Forelimb muscle (tissue), 1 donor: ENCODE data around the gene PDCD1. TPM values are rescaled to one million over a fixed set of nuclear protein-coding genes. Genes with fewer than 3 reads are reported as not detected.
"Not testable (repeated sequence)": the region's sequence is repeated elsewhere in the genome, so short reads cannot be mapped to it uniquely, and the experiment has no call there.

Experiments used
- DNase-seq: peaks from one replicate; pipeline ENCODE4 v3.0.0-alpha.2; 2013; ENCODE audit warnings: low read depth
- polyA plus RNA-seq: library from polyadenylated mRNA; unstranded; fragments of 120-200 nt; gene quantifications from one replicate; pipeline ENCODE4 v1.2.1, GENCODE V29; 2013; ENCODE audit not compliant: insufficient read length

Gene PDCD1
- polyA plus RNA-seq, 1 donor = 0.13 TPM

GRCh38 chr2:241877989-241878970 lies 19.6 kb upstream of the PDCD1 start:
- no peak for DNase-seq

DNA sequence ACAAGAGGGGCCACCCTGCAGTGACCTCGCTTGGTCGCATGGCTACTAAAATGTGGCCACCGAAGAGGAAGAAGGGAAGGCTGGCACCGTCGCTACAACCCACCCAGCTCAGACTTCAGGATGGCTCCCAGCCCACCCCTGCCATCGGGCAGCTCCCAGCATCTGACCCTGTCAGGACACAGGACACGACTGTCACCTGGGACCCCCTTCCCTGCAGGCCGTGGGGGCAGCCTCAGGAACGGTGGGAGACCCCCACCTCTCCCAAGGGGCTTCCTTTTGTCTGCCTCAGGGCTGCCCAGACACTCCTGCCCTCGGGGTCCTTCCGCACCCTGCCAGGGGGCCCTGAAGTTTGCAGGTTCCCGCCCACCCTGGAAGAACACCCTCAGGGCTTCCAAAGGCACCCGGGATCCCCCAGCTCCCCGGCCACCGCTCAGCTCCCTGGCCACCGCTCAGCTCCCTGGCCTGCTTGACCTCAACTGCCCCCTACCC lies 18.5 kb upstream of the PDCD1 start:
- DNase-seq = no peak

DNA sequence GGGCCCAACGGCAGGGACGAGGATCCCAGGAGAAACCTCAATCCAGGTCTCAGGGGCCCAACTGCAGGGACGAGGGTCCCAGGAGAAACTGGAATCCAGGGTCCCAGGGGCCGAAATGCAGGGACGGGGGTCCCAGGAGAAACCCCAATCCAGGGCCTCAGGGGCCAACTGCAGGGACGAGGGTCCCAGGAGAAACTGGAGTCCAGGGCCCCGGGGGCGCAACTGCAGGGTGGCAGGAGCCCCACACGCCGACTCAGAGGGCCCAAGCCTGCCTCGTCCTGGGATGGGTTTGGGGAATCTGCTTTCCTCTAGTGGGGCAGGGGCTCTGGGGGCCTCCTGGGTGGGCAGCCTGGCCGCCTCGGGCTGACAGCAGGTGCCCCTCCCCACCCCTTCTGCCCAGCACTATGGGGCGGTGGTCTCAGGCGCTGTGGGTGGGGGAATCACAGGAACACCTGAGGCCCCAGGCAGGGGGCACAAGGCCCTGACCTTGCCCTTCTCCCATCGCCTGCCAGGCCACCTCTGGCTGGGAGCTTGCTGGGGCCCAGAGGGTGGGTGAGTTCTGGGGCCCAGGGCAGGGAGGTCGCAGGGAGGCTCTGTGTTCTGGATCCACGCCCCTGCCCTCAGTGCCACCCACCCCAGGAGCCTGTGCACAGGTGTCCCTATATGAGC lies 18.0 kb upstream of the PDCD1 start:
- DNase-seq = no peak

GRCh38 chr2:241875754-241876527 lies 17.2 kb upstream of the PDCD1 start:
- DNase-seq = not testable (repeated sequence)

GRCh38 chr2:241874277-241874925 lies 15.7 kb upstream of the PDCD1 start:
- DNase-seq = no peak

DNA sequence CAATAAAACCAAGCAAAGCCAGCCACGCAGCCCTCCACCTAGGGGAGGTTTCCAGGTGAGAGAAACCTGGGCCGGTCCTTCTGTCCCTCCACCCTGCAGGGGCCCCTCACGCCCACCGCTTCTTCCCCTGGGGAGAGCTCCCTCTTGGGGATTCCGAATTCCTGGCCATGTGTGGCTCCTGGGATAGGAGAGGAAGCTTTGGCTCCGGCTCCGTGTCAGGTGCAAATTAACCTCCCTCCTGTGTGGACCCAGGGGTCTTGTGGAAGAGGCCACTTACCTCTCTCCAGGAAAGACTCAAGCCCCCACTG lies 15.1 kb upstream of the PDCD1 start:
- no peak for DNase-seq

DNA sequence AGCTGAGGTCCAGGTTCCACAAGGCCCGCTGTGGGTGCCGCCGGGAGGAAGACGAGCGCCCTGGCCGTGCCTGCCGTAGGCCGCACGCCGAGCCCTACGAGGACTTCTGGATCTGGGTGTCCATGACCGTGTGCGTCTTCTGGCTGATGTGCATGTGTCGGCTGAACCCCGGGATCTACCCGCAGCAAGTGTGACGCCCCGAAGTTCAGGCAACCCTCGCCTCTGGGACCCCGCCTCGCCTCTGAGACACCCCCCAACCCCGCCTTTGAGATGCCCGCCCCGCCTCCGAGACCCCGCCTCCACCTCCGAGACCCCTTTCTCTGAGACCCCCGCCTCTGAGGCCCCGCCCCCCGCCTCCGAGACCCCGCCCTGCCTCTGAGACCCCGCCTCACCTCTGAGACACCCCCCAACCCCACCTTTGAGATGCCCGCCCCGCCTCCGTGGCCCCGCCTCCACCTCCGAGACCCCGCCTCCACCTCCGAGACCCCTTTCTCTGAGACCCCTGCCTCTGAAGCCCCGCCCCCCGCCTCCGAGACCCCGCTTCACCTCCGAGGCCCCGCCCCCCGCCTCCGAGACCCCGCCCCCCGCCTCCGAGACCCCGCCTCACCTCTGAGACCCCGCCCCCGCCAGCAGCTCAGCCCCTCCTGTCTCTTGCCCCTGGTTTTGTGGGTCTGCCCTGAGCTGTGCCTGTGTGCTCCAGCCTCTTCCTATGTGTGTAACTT lies 14.5 kb upstream of the PDCD1 start:
- DNase-seq = no peak

- no peak for DNase-seq
Observed at GRCh38 chr2:241872313-241872642, 13.6 kb upstream of the PDCD1 start.

GRCh38 chr2:241871538-241872312 lies 13.0 kb upstream of the PDCD1 start:
- no peak for DNase-seq

DNA sequence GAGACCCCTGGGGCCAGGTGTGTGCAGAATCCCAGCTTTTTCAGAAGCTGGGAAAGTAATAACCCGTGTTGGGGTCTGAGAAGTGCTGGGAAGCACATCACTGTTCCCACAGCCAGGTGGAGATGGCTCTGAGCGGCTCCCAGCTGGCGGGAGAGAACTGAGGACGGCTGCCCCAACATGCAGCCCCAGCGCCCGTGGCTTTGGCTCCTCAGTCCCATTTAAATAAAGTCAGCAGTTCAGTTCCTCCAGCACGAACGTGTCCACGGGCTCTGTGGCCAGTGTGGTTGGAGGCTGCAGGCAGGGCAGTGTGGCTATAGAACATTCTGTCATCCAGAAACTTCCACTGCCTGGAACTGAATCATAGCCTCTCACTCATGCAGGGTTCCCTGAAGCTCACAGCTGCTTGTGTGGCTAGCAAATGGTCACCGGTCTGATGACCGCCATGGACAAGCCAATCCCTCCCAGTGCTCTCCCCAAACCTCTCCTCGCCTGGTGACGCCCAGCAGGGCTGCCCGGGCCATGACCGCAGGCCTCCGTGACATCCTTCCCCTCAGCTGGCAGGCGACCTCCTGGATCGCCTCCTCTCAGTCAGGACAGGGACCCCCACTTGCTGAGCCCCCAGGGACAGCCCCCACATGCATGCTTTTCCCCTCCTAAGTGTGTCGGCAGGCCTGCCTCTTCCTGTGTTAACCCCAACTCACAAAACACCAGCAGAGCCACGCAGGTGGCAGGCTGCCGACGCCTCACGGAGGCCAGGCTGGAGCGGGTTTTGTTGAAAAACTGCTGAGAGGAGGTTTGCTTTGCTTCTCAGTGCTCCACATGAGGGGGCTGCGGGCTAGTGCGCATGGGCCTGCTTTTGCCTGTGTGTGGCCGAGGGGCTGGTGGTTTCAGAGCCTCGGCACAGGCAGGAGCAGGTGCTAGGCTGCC lies 12.2 kb upstream of the PDCD1 start:
- DNase-seq = no peak

DNA sequence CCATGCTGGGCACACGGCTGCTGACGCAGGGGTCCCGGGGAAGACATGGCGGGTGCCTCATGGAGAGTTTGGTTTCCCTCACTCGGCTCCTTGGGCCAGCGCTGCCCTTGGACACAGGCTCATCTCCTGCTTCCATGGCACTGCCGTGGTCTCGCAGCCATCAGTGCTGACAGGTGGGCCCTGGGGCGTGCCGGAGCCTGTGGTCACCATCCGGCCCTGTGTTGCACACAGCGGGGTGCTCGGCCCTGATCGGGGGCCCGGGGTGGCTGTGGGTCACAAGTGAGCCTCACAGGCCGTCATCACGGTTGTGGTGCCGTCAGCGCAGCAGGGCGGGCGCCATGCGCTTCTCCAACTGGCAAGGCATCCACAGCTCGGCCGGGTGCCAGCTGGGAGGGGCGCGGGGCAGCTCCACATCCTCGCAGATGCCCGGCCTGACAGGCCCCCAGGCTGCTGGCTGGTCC lies 11.4 kb upstream of the PDCD1 start:
- DNase-seq = no peak

DNA sequence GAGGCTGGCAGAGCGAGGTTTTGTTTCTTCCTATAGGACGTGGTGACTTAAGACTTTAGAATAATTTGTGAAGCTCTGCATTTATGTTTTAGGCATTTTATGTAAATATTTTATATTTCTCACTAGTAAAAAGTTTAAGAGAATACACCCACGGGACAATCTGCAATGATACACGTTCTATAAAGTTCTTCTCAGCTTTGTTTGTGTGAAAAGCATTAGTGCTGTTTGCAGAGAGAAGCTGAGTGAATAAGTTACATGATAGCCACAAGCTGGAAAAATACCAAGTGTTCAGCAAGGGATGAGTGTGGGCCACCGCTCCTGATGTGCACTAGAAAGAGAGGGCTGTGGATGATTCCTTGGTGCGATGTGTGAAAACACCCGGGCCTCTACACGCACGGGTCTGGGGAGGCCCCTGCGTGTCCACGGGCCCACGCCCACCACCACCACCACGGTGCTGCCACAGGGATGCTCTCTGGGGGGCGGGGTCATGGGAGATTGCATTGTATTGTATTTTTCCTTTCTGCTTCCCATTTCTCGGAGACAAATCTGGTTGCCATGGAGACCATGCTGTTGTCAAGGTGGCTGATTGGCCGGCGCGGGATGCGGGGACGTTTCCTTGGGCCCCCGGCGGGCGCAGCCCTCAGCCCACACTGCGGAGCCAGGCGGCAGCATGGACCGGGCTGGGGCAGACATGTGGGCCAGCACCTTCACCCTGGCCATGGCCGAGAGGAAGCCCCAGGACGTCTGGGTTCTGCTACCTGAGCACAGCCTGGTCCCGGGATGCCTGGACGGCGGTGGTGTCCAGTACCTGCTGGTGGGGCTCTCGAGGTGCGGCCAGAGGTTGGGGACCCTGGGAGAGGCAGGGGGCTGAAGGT lies 10.6 kb upstream of the PDCD1 start, which contains the start of gene RTP5:
TSS of gene RTP5 (plus strand) at position 643 of the 875 bp plus-strand sequence. CDS start at position 671, 28 bp downstream.
- DNase-seq = no peak

- DNase-seq = no peak
Observed at GRCh38 chr2:241868661-241869081, 10.0 kb upstream of the PDCD1 start.

DNA sequence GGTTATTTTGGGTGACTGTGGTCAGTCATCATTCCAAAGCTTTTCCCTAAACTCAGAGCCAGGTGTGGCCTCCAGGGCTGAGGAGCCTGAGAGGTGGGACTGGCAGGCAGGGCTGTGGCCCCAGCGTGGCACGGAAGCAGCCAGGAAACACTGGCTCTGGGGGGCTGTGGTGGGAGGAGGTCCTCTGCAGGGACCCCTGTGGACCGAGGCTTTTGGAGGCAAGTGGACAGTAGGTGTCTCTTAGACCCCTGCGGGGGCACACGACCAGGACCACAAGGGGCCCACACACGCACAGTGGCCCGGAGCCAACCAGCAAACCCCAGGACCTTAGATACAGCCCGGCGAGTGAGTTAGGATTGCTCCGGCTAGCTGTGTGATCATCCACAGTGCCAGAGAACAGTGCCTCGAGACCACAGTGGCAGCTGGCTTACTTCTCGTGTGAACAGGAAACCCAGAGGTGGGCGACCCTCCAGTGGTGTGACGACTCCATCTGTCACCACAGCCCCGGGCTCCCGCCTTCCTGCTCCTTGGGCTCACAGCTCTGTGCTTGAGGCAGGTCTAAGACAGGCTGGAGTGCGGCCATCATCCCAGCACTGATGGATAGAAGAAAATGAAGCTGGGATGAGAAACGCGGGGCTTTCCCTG lies 9.2 kb upstream of the PDCD1 start:
- no peak for DNase-seq

- no peak for DNase-seq
Observed at GRCh38 chr2:241866790-241867645, 8.3 kb upstream of the PDCD1 start.
